HG02610 (cell line): ENCODE data around the gene KCTD16.

Experiments used
- ATAC-seq: cut with Tn5 transposase; IDR thresholded peaks from one replicate; pipeline ENCODE4 v1.9.1; 2021; ENCODE audit warnings: mild to moderate bottlenecking, moderate library complexity; ENCODE audit not compliant: unreplicated experiment

Gene KCTD16

DNA sequence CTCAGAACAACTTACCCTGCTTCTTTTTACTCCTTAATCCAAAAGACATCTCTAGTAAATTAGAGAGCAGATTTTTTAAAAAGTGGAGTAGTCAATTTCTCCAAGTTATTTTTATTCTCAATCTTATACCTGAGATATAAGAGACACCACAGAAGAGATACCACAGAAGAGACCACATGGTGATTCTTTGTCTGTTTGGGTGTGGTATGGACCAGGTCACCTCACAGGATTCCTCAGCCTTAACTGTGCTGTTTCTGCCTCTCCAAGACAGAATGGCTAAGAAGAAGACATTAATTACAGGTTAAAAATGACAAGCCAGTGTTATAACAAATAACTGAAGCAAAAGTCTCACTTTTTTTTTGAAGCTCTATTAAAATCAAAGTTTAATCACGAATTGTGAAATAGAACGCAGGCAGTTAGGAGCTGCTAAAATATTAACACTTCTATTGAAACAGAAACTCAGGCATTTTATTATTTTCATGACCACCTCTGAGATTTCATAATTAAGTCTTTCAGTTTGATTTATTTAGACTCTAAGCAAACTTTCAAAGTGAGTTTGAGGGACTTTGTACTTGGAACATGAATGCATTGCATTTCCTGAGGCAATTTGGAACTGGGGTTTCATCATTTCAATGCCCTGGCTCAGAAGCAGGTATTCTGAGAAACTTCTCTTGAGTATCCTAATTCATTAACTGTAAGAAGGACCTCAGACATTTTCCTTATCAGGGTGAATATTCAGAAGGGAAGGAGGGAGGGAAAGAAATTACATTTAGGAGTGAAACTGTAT is 280.7 kb downstream of the KCTD16 start:
- no peak for ATAC-seq

DNA sequence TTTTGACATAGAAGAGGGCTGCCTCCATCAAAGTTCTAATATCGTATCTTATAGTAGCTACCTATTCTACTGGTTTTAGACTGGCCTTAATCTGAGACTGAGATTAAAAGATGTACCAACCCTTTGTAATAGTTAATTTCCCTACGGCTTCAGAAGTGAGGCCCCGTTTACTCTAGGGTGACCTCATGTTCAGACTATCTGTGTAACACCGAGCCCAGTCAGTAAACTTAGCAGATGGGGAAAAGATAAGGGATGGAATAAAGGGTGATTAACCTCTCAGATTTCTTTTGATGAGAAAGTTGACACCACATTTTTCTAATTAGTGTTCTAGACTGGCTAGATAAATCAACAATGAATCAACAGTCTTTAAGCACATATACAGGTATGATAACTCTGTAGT is 283.1 kb downstream of the KCTD16 start:
- no peak for ATAC-seq

DNA sequence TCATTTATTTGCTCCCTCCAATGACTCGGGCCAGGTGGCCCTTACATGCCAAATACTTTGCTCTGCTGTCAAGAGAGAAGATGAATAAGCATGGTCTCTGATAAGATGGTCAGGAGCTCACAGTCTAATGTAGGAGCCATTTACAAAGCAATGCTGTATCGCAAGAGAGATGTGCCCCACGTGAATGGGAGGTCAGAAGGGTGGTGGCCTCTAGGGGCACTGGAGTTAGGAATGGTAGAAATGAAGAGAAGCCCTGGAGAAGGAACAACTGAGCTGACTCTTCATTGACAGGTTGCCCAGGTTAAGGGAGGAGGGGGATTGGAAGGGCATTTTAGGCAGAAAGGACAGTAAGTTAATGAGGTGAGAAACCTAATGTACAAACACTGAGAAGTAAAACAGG is 286.5 kb downstream of the KCTD16 start:
- no peak for ATAC-seq

DNA sequence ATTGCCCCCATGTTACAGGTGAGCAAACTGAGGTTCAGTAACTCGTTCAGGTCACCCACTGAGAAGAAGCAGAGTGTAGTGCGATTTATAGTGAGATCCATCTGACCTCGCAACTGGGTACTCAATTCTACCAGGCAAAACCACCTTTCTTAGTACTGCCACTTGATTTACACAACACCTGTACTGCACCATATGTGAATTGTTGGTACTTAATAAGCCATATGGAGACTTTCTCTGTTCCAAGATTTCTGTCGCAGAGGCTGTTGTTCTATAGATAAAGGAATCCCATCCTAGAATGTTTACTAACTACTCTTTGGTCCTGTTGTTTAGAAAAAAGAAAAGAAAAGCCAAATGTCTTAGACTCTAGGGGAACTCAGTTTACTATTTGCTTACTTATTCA is 287.5 kb downstream of the KCTD16 start:
- no peak for ATAC-seq

DNA sequence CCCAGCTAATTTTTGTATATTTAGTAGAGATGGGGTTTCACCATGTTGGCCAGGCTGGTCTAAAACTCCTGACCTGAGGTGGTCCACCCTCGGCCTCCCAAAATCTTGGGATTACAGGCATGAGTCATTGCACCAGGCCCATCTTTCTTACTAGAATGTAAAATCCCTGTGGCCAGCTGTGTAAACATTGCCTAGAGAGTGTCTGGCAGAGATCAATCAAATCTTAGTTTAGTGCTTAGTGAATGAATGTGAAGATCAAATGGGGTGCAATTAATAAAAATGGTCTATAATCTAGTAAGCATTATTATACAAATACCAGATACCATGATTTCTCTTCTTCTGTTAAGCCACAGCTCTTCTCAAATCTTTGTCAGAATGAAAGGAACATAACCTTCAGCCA is 289.9 kb downstream of the KCTD16 start:
- ATAC-seq = no peak

DNA sequence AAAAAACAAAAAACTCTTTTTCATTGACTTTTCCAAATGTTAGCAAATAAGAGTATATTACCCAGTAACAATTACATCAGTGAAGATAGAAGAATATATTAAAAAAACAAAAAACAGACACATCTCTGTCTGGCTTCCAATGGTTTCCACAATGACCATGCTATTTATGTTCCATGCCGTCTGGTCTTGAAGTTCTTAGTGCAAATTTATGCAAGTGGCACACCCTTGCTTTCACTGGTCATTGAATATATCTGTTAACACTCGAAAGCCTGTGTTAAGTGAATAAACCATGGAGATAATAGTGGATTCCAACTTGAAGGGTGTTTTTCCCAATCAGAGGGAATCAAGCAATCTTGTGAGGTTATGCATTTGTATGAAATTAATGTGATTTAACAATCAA is 291.9 kb downstream of the KCTD16 start:
- no peak for ATAC-seq

DNA sequence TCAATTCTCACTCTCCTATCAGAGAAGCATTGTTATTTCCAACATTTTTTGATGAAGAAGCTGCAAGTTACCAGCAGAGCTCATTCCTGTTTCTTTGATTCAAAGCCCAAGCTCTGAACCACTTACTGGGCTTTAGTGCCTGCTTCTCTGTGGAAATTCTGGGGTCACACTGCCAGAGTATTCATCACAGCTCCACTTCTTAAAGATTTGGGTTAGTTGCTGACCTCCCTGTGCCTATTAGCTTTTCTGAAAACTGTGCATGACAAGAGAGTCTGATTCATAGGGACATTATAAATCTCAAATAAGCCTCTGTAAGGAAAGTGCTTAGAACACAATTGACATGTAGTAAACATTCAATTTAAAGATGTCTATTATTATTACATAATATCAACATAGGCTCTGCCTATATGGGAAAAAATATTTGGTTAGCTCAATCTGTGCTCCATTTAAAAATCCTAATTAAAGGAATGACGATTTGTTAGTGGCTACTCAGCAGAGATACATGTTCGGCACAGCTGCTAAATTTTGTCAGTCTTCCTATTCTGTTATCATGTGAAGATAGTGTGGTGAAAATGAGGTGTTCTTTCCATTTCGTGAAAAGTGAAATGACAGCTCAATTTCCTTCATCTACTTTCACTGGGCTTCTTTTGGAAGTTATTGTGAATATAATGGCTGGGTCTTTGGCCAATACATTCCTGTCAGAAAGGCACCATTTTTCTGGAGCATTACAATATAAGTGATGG is 293.0 kb downstream of the KCTD16 start:
- ATAC-seq = no peak

DNA sequence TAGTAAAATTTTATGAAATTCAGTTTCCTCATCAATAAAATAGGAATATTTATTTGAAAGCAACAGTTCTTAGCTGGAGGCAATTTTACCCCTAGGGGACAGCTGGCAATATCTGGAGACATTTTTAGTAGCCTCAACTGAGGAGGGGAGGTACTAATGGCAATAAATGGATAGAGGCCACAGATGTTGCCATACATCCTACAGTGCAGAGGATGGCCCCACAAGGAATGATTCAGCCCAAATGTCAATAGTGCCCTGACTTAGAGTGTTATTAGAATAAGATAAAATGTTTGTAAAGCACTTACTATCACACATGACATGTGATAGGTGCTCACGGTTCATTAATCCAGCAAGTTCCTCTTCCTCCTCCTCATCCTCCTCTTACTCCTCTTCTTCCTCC is 293.6 kb downstream of the KCTD16 start:
- ATAC-seq = no peak

DNA sequence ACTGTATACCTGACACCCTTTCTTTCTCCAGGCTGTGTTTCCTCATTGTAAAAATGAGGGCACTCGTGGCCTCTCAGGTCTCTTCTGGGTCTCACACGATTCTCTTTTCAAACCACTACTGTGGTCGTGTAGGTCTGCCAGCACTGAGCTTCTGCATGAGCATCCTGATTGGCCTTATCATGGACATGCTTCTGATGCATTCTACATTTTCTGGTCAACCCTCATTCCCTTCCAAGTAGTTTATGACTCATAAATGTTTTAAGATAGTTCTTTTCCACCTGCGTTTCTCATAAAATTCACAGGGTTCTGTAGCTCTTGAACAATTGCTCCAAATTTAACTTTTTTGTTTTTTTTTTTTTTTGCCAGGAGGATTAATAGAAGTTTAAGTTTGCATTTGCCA is 294.8 kb downstream of the KCTD16 start:
- no peak for ATAC-seq

DNA sequence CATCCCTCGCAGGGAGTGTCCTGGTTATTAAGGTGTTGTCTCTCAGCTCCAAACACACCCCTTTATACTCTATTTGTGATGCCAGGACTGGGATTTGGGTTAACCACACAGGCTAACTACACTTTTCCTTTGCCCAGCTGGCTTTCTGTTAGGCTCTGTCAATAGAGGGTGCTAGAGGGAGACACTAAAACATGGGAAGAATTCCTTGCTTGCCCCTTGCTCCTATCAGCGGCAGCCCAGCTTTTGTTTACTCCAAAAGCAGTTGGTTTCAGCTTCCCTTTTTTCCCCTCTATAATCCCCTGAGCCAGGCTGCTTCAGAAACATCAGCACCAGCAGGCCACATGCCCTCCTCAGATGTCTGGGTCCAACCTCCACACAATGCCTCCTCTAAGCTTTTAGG is 297.1 kb downstream of the KCTD16 start:
- no peak for ATAC-seq

DNA sequence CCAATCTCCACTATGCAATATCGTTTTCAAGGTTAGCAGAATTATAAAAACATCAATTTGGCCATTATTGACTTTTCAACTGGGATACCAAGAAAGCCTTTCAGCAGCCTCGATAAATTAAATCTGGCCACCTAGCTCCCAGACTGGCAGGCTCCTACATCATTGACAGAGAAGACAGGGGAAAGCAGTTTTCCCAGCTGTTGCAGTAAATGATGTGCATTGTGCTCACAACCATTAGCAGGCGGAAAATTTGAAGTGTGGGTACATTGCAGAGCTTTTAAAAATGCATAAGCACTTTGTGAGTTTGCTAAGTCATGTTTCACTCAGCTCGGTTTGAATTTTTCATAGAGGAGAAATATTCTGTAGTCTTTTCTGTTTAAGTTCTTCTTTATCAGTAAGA is 297.9 kb downstream of the KCTD16 start:
- ATAC-seq = no peak

DNA sequence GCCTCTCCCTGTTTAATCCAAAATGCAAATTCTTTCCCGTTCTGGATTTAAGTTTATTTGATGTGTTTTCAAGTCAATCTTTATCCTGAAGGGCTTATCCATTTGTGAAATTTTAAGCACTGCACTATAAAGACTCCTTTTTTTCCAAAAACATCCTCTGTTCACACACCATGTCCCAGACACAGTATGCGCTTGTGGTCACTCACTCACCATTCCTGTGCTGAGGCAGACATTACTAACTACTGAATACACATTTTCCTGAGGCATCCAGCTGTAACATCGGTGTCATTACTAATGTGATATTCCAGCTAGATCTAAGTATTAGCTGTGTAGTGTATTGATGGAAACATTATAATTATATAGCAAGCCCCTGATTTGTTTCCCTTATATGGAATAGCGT is 298.4 kb downstream of the KCTD16 start:
- ATAC-seq = no peak

DNA sequence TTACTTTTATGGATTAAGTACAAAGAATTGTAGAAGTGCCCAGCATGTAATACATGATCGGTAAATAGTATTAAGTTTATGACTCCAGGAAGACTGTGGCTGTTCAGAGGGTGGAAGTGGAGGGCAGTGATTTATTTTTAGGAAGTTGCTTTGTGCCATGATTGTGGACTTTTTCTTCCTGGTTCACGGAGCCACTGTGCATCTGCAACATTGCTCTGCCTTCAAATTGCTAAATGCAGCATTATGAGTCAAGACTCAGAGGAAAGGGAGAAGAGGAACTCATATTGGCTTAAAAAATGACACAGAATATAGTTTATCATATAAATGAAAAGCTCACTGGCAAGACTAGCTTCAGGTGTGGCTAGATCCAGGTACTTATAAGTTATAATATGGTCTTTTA is 301.5 kb downstream of the KCTD16 start:
- ATAC-seq = no peak

DNA sequence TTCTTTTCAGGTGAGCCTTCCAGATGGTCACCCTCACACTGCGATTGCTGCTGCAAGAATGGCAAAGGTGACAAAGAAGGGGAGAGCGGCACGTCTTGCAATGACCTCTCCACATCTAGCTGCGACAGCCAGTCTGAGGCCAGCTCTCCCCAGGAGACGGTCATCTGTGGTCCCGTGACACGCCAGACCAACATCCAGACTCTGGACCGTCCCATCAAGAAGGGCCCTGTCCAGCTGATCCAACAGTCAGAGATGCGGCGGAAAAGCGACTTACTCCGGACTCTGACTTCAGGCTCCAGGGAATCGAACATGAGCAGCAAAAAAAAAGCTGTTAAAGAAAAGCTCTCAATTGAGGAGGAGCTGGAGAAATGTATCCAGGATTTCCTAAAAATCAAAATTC is 303.0 kb downstream of the KCTD16 start:
- no peak for ATAC-seq

DNA sequence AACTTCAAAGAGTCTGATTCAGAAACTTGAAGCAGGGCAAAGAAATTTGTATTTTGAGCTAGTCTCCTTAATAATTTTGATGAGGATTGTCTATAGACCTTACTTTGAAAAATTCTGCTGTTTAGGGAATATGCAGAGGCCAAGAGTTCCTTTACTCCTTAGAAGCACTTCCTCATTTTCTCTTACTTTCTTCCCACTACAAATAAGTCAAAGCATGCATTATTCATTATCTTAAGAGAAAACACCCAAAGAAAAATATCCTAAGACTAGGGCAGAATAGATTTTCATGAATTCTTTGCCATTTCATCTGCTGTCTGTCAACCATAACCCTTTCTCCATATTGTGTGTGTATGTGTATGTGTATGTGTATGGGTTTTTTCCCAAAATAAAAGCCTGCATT is 307.9 kb downstream of the KCTD16 start:
- ATAC-seq = no peak

DNA sequence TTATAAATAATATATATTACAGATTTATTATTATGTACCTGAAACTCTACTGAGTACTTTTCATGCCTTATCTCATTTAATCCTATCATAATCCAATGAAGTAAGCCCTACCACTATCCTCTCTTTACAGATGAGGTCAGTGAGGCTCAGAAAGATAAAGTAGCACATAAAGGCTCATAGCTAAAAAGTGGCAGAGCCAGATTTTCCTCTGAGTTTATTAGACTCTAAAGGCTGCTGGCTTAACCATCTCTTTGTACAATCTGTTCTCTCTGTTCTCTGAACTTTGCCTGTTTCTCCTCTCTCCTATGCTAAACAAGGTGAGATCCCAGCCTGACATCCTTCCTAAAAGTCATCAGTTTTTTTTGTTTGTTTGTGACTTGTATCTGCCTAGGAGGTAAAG is 311.2 kb downstream of the KCTD16 start:
- no peak for ATAC-seq

DNA sequence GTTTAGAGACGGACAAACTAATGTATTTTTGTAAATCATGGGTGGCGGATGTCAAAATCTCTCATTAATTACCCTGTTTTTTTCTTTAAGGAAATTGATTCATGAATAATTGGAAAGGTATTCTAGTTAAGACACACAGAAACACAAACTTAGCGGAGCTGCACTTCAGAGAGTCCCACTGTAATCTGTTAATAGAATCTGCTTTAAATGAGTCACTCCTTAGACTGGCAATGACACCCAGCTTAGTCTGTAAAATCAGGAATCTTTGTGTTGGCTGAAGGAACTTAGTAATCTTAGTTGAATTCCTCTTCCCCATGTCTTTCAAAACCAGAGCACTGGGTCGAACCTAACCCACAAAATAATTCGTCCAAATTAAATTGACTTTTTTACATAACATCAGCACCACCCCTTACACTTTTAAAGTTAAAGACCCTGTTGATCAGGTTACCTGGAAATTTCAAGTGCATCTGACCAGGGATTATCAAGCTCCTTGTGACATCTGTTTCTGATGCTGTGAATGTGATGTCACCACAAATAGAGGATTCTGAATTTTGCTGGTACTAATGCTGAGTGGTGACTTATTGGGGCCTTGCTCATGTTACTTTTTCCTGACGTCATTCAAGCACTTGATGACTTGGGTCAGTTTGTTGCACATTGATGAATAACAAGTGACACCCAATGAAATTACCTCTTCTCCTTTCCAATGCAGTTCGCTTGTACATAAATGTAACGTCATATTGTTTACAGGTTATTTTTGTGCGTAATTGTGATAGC is 313.6 kb downstream of the KCTD16 start:
- no peak for ATAC-seq

DNA sequence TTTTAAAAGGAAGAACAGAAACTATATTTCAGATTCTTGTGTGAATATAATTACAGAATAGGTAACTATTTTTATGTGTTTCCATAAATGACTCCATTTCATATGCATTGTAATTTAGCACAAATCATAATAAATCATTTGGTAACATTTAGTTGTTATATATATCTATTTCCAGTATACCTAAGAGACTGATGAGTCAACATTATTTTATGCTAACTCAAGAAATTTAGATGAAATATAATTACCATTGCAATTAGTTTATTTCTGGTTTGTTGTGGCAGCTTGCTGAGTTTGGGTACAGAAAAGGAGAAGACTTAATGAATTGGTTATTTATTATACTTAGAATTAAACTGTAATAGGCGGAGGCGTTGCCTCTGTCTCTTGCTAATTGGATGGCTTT is 314.9 kb downstream of the KCTD16 start:
- no peak for ATAC-seq

DNA sequence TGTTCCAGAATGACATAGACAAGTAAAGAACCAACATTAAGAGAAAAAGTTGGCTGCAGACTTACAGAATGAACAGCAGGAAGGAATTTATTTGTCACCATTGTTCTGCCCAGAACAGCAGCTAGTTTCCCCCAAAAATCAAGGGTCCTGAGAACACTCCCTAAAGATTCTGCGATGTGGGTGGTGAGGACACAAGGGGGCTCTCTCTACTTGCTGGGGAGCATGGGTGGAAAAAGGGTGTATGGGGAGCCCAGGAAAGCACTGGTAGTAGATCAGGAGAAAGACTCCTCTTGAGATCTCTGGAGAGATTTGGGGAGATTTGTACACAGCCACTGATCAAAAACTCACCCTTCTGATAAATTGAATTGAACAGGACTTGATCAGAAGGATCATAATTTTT is 316.5 kb downstream of the KCTD16 start:
- ATAC-seq = no peak

DNA sequence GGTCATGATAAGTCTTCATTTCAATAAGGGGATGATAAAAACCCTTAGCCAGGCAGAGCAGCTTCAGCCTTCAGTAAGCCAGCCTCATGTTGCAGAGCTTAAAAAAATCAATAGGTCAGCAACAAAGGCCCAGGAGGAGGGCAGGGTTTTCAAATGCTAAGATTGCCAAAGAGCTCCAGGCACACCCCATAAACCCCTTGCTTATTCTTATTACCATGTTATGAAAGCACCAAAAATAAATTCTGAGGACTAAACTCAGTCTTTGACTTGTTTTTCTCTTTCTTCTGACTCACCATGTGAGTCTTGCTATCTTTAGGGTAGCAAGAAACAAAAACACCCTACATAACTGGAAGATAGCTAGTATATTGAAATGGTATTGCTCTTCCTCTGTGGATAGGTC is 317.1 kb downstream of the KCTD16 start:
- no peak for ATAC-seq

DNA sequence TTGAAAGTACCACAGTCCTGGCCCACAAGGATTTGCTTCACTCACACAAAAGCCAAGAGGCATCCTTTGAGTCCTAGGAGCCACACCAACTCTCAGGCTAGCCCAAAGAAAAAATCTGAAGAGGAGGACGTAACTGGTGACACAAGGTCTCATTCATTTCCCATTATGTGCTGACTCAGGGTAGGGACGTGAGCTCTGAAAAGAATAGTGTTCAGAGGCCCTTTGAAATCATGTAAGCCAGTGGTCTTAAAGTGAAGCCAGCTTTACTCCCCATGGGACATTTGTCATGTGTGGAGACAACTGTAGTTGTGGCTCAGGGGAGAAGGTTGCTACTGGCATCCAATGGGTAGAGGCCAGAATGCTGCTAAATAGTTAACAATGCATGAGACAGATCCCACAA is 332.4 kb downstream of the KCTD16 start:
- ATAC-seq = no peak
